ENCODE results near the gene IVD. TPM values are rescaled to one million over a fixed set of nuclear protein-coding genes. Genes with fewer than 3 reads are reported as not detected.

The IVD gene
- polyA plus RNA-seq, 1 of the 3 experiments (the other 2 are of a cell fraction), result 54.2 TPM

GRCh38 chr15:40415226-40415625 is 9.6 kb downstream of the IVD start:
- ChIA-PET POLR2A (interaction anchor here (1.0 to 2.0 kb wide), 2 partner anchors 9 to 10 kb away, joined by 3 to 8 read pairs; partner anchors contain the start of gene IVD), CTCF (interaction anchor here (16.9 kb wide), 1 partner anchor 75 kb away, joined by 299 read pairs; the partner anchor contains the start of gene CCDC9B)
- peaks cover 3% of the 10 kb centered on the region for H3F3A ChIP-seq (replicated peaks; ENCODE audit: insufficient read depth)
- H3K4me2 ChIP-seq, result no peak overlapping the region
- TF ChIP-seq YY1 (IDR thresholded peaks at IDR 0.05; ENCODE audit: low read depth) (no peak), USF1 (IDR thresholded peaks at IDR 0.05; ENCODE audit: borderline replicate concordance, low read depth) (no peak), NFIC (IDR thresholded peaks at IDR 0.05; ENCODE audit: borderline replicate concordance) (no peak), SMC3 (IDR thresholded peaks at IDR 0.05; ENCODE audit: low read depth, low read length) (no peak), FOSL2 (IDR thresholded peaks at IDR 0.05; ENCODE audit: borderline replicate concordance, low read depth) (no peak), ZBTB33 (IDR thresholded peaks at IDR 0.05; ENCODE audit: borderline replicate concordance, low read depth) (no peak), EZH2phosphoT487 (IDR thresholded peaks at IDR 0.05; ENCODE audit: borderline replicate concordance, low read depth) (no peak), RCOR1 (IDR thresholded peaks at IDR 0.05; ENCODE audit: low read length) (no peak), POLR2AphosphoS5 (IDR thresholded peaks at IDR 0.05; ENCODE audit: low read depth, low read length) (no peak), TEAD4 (IDR thresholded peaks at IDR 0.05; ENCODE audit: borderline replicate concordance, insufficient read depth) (no peak), PBX3 (IDR thresholded peaks at IDR 0.05) (no peak)
- TF ChIP-seq, protein P1, sequence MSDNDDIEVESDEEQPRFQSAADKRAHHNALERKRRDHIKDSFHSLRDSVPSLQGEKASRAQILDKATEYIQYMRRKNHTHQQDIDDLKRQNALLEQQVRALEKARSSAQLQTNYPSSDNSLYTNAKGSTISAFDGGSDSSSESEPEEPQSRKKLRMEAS (IDR thresholded peaks at IDR 0.05; ENCODE audit: low read depth), result no peak
- TF ChIP-seq, protein P2, sequence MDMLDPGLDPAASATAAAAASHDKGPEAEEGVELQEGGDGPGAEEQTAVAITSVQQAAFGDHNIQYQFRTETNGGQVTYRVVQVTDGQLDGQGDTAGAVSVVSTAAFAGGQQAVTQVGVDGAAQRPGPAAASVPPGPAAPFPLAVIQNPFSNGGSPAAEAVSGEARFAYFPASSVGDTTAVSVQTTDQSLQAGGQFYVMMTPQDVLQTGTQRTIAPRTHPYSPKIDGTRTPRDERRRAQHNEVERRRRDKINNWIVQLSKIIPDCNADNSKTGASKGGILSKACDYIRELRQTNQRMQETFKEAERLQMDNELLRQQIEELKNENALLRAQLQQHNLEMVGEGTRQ (IDR thresholded peaks at IDR 0.05; ENCODE audit: borderline replicate concordance, low read depth, low read length), result no peak
- no peaks in the 10 kb centered on the region for H3K9me2 ChIP-seq
- H3K79me2 ChIP-seq (ENCODE audit: insufficient read depth), result no peaks in the 10 kb centered on the region
- H3K4me1 ChIP-seq (ENCODE audit: control insufficient read depth in 1 of 2, insufficient read depth in 2 of 2, low read depth in 1 of 2, low read length in 1 of 2), result peaks cover 0 to 3% of the 10 kb centered on the region in 2 experiments; a peak in 1 of 4 replicates
- H3K36me3 ChIP-seq (replicated peaks in 1 of 2; ENCODE audit: control insufficient read depth in 1 of 2, insufficient read depth in 2 of 2, low read length in 1 of 2), result peaks cover 18 to 54% of the 10 kb centered on the region in 2 experiments
- no peaks in the 10 kb centered on the region for H4K20me1 ChIP-seq (ENCODE audit: insufficient read depth)
- no peak for DNase-seq
- no peaks in the 10 kb centered on the region for H3K27me3 ChIP-seq (ENCODE audit: insufficient read depth)
- WGBS (ENCODE audit: low lambda C conversion rate), result 96% methylated on average over 10 of the region's 10 CpGs
- no peak overlapping the region for H2AFZ ChIP-seq (ENCODE audit: low read depth)
- no peaks in the 10 kb centered on the region for H3K9me3 ChIP-seq
- H3K9ac ChIP-seq, result no peak overlapping the region
- H3K27ac ChIP-seq (ENCODE audit: low read depth in 2 of 2, low read length in 1 of 2), result no peak overlapping the region
- H3K4me3 ChIP-seq (ENCODE audit: low read depth in 2 of 2, low read length in 1 of 2), result no peak overlapping the region

Data from SK-N-SH (cell line).